OCI-LY7 (cell line): Measurements from ENCODE around the gene AGFG2.

ENCODE experiments used
- EZH2phosphoT487 ChIP-seq: fragments of 200-600 bp; sonication (generic); IDR thresholded peaks from 2 replicates; pipeline ENCODE4 v1.6.1; 2018; ENCODE audit warnings: low read depth, borderline replicate concordance, mild to moderate bottlenecking, mixed run types, antibody characterized with exemption, low read length, moderate library complexity, mixed read lengths
- TF ChIP-seq, protein P1 (sequence below): fragments of 200-600 bp; sonication (generic); conservative IDR thresholded peaks from 2 replicates; pipeline ENCODE4 v1.5.1; 2014; ENCODE audit warnings: mild to moderate bottlenecking, antibody characterized with exemption, low read length, moderate library complexity, mixed read lengths

DNA sequence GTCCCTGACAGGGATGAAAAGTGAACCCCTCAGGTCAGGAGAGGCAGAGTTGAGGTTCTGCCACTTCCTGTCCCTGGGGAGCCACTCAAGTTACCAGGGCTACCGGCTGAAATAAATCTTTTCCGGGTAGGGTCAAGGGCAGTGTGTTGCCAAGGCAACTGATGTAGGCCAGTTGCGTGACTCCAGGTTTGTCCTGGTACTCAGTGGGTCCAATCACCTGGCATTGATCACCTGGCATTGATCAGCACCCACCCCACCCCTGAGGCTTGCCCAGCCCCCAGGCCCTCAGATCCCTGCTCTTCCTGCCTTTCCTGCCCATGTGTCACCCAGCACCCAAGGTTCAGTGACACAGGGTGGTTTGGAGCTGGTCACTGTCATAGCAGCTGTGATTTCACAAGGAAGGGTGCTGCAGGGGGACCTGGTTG lies 28.8 kb downstream of the AGFG2 start:
- TF ChIP-seq, protein P1, sequence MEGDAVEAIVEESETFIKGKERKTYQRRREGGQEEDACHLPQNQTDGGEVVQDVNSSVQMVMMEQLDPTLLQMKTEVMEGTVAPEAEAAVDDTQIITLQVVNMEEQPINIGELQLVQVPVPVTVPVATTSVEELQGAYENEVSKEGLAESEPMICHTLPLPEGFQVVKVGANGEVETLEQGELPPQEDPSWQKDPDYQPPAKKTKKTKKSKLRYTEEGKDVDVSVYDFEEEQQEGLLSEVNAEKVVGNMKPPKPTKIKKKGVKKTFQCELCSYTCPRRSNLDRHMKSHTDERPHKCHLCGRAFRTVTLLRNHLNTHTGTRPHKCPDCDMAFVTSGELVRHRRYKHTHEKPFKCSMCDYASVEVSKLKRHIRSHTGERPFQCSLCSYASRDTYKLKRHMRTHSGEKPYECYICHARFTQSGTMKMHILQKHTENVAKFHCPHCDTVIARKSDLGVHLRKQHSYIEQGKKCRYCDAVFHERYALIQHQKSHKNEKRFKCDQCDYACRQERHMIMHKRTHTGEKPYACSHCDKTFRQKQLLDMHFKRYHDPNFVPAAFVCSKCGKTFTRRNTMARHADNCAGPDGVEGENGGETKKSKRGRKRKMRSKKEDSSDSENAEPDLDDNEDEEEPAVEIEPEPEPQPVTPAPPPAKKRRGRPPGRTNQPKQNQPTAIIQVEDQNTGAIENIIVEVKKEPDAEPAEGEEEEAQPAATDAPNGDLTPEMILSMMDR = no peak
- TF ChIP-seq EZH2phosphoT487 = no peak
